Endothelial cell of umbilical vein (primary cell): Measurements from ENCODE around the gene ICAM5.

ENCODE experiments used
- EZH2 ChIP-seq: IDR thresholded peaks from 2 replicates; pipeline ENCODE4 v1.6.1; 2012; ENCODE audit warnings: borderline replicate concordance, low read depth, mild to moderate bottlenecking, moderate library complexity, low read length, inconsistent platforms; ENCODE audit not compliant: severe bottlenecking
- FOS ChIP-seq: IDR thresholded peaks from 2 replicates; pipeline ENCODE4 v1.6.1; 2011; ENCODE audit warnings: mild to moderate bottlenecking, low read length, moderate library complexity, borderline replicate concordance; ENCODE audit not compliant: insufficient read depth
- GATA2 ChIP-seq: IDR thresholded peaks from 2 replicates; pipeline ENCODE4 v1.7.0; 2011; ENCODE audit warnings: low read depth, mild to moderate bottlenecking, moderate library complexity, mixed read lengths, low read length; ENCODE audit not compliant: insufficient read length, insufficient read depth
- JUN ChIP-seq: IDR thresholded peaks from 2 replicates; pipeline ENCODE4 v1.6.1; 2011; ENCODE audit warnings: borderline replicate concordance, low read depth; ENCODE audit not compliant: insufficient read length, insufficient read depth
- MAX ChIP-seq: IDR thresholded peaks from 2 replicates; pipeline ENCODE4 v1.6.1; 2011; ENCODE audit not compliant: insufficient read depth, insufficient read length
- MYC ChIP-seq: IDR thresholded peaks from one replicate; pipeline ENCODE4 v1.6.1; 2011; ENCODE audit warnings: mild to moderate bottlenecking, low read depth, low read length
- POLR2A ChIP-seq: IDR thresholded peaks from 2 replicates; pipeline ENCODE4 v1.6.1; 2012; ENCODE audit warnings: low read depth, mild to moderate bottlenecking, control low read depth, low read length
- POLR2AphosphoS5 ChIP-seq: IDR thresholded peaks from 2 replicates; pipeline ENCODE4 v1.6.1; 2012; ENCODE audit warnings: low read depth, mild to moderate bottlenecking, control low read depth, low read length, moderate library complexity; ENCODE audit not compliant: insufficient read depth
- TF ChIP-seq, protein P1 (sequence below), 2 donors: IDR thresholded peaks; 1 replicate in 1 of 2; 2 replicates in 1 of 2; pipeline ENCODE4 v1.5.1; 2011; ENCODE audit warnings: low read length in 2 of 2, mild to moderate bottlenecking in 2 of 2, moderate library complexity in 2 of 2, control low read depth in 1 of 2, inconsistent platforms in 1 of 2, low read depth in 1 of 2; ENCODE audit not compliant: insufficient read depth in 1 of 2; ENCODE audit errors: extremely low read depth in 1 of 2

DNA sequence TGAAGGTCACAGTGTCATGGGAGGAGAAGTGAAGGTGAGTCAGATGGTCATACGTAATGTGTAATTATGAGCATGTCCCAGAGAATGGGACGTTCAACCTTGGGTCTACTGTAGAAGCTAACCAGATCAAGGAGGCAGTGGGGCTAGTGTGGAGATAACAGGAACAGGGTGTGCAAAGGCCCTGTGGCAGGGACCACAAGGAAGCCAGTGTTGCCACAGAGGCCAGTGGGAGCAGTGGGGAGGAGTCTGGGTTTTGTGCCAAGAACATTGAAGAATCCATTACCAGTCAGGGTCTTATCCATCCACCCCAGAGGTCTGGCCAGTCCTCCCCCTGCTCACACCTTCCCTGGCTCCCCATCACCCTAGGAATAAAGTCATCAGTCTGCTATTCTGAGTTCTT is 34.4 kb upstream of the ICAM5 start:
- TF ChIP-seq, protein P1, sequence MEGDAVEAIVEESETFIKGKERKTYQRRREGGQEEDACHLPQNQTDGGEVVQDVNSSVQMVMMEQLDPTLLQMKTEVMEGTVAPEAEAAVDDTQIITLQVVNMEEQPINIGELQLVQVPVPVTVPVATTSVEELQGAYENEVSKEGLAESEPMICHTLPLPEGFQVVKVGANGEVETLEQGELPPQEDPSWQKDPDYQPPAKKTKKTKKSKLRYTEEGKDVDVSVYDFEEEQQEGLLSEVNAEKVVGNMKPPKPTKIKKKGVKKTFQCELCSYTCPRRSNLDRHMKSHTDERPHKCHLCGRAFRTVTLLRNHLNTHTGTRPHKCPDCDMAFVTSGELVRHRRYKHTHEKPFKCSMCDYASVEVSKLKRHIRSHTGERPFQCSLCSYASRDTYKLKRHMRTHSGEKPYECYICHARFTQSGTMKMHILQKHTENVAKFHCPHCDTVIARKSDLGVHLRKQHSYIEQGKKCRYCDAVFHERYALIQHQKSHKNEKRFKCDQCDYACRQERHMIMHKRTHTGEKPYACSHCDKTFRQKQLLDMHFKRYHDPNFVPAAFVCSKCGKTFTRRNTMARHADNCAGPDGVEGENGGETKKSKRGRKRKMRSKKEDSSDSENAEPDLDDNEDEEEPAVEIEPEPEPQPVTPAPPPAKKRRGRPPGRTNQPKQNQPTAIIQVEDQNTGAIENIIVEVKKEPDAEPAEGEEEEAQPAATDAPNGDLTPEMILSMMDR (IDR thresholded peaks at IDR 0.05; ENCODE audit: extremely low read depth in 1 of 2, insufficient read depth in 1 of 2, low read depth in 1 of 2, low read length in 2 of 2): no peak
- TF ChIP-seq MAX (no peak), POLR2A (no peak), EZH2 (no peak), POLR2AphosphoS5 (no peak), FOS (no peak), MYC (no peak), JUN (no peak), GATA2 (no peak)
